Thymus (tissue), 11 donors: ENCODE data around the gene PDSS2. TPM values are rescaled to one million over a fixed set of nuclear protein-coding genes. Genes with fewer than 3 reads are reported as not detected.
"Not testable (repeated sequence)": the region's sequence is repeated elsewhere in the genome, so short reads cannot be mapped to it uniquely, and the experiment has no call there.

Source experiments
- DNase-seq, 9 donors: peaks; one replicate each; pipeline ENCODE4 v3.0.0-alpha.2; 2013; ENCODE audit warnings: low spot score in 9 of 9, low read depth in 6 of 9, missing footprints in 1 of 9
- H3K27ac ChIP-seq, 2 donors: one replicate each; pipeline ENCODE4 v1.5.1; 2013; ENCODE audit warnings: control low read depth in 1 of 2, low read depth in 1 of 2, low read length in 1 of 2, mild to moderate bottlenecking in 1 of 2, moderate library complexity in 1 of 2
- H3K27me3 ChIP-seq, 2 donors: one replicate each; pipeline ENCODE4 v1.5.1; 2013; ENCODE audit warnings: low read length in 1 of 2; ENCODE audit not compliant: control insufficient read depth in 2 of 2, insufficient read depth in 1 of 2
- H3K36me3 ChIP-seq, 2 donors: one replicate each; pipeline ENCODE4 v1.5.1; 2013; ENCODE audit warnings: low read length in 1 of 2, mild to moderate bottlenecking in 1 of 2, moderate library complexity in 1 of 2; ENCODE audit not compliant: control insufficient read depth in 2 of 2, insufficient read depth in 2 of 2
- H3K4me1 ChIP-seq, 2 donors: one replicate each; pipeline ENCODE4 v1.5.1; 2013; ENCODE audit warnings: low read length in 2 of 2; ENCODE audit not compliant: control insufficient read depth in 2 of 2, insufficient read depth in 2 of 2
- H3K4me3 ChIP-seq, 2 donors: one replicate each; pipeline ENCODE4 v1.5.1; 2013; ENCODE audit warnings: low read length in 2 of 2, control low read depth in 1 of 2, mild to moderate bottlenecking in 1 of 2
- H3K9me3 ChIP-seq, 2 donors: one replicate each; pipeline ENCODE4 v1.5.1; 2013; ENCODE audit warnings: low read length in 1 of 2, mild to moderate bottlenecking in 1 of 2; ENCODE audit not compliant: control insufficient read depth in 2 of 2, insufficient read depth in 1 of 2
- WGBS: extraction: QIAGEN DNeasy Blood & Tissue Kit; methylation state at CpG from one replicate; pipeline ENCODE4 v1.1.7; 2013; 5-methylcytosine and 5-hydroxymethylcytosine counted together
- polyA plus RNA-seq: library from polyadenylated mRNA; stranded (reverse); fragments of 200-250 nt; gene quantifications from one replicate; pipeline ENCODE4 v1.2.3, GENCODE V29; 2013
- total RNA-seq: library from RNA; stranded (reverse); fragments of 120-200 nt; gene quantifications from one replicate; pipeline ENCODE4 v1.2.4, GENCODE V29; 2013
- donor health status: healthy.

Gene PDSS2
- total and polyA plus RNA-seq, 2 donors = 5.2 to 9.8 TPM

- DNase-seq = no peak
- over 99% methylated on average over 3 of the region's 3 CpGs for WGBS
Measured at GRCh38 chr6:107310362-107310761, 149.0 kb downstream of the PDSS2 start.

DNA sequence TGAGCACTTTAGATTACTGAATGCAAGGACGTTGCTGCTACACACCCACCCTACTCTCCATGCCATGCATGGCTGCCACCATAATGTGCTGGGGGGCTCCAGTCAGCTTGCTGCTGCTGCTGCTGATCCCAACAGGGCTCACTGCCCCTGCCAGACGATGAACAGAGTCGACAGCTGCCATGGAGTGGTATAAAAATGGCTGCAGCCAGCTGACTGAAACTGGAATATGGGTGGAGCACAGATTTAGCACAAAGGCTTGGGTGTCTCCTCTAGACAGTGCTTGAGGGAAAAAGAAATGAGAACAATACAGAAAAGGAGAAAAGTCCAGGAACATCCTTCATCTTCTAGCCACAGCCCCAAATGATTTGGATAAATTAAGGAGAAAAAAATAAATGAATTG, 150.7 kb downstream of the PDSS2 start:
- H3K9me3 ChIP-seq = no peaks in the 10 kb centered on the region
- H3K4me1 ChIP-seq = no peaks in the 10 kb centered on the region
- H3K36me3 ChIP-seq = no peaks in the 10 kb centered on the region
- no peaks in the 10 kb centered on the region for H3K27me3 ChIP-seq
- 96% methylated on average over 3 of the region's 3 CpGs for WGBS
- H3K4me3 ChIP-seq = no peak overlapping the region
- no peak for DNase-seq
- H3K27ac ChIP-seq = no peak overlapping the region

More at GRCh38 chr6:107310362-107310761, 149.0 kb downstream of the PDSS2 start:
- no peaks in the 10 kb centered on the region for H3K4me1 ChIP-seq
- H3K27ac ChIP-seq = no peak overlapping the region
- no peak overlapping the region for H3K4me3 ChIP-seq
- no peaks in the 10 kb centered on the region for H3K9me3 ChIP-seq
- H3K36me3 ChIP-seq = no peaks in the 10 kb centered on the region
- no peaks in the 10 kb centered on the region for H3K27me3 ChIP-seq

GRCh38 chr6:107305994-107306393, 153.4 kb downstream of the PDSS2 start:
- not testable (repeated sequence) for DNase-seq, H3K9me3 ChIP-seq

GRCh38 chr6:107305391-107305790, 154.0 kb downstream of the PDSS2 start:
- WGBS = 98% methylated on average over 2 of the region's 2 CpGs
- H3K4me3 ChIP-seq = no peak overlapping the region
- H3K4me1 ChIP-seq = no peaks in the 10 kb centered on the region
- no peaks in the 10 kb centered on the region for H3K9me3 ChIP-seq
- no peaks in the 10 kb centered on the region for H3K36me3 ChIP-seq
- DNase-seq = no peak
- no peak overlapping the region for H3K27ac ChIP-seq
- no peaks in the 10 kb centered on the region for H3K27me3 ChIP-seq

More at GRCh38 chr6:107305994-107306393, 153.4 kb downstream of the PDSS2 start:
- not testable (repeated sequence) for H3K27ac ChIP-seq, H3K4me1 ChIP-seq, H3K36me3 ChIP-seq, H3K4me3 ChIP-seq, H3K27me3 ChIP-seq
- WGBS = over 99% methylated on average over 3 of the region's 3 CpGs

DNA sequence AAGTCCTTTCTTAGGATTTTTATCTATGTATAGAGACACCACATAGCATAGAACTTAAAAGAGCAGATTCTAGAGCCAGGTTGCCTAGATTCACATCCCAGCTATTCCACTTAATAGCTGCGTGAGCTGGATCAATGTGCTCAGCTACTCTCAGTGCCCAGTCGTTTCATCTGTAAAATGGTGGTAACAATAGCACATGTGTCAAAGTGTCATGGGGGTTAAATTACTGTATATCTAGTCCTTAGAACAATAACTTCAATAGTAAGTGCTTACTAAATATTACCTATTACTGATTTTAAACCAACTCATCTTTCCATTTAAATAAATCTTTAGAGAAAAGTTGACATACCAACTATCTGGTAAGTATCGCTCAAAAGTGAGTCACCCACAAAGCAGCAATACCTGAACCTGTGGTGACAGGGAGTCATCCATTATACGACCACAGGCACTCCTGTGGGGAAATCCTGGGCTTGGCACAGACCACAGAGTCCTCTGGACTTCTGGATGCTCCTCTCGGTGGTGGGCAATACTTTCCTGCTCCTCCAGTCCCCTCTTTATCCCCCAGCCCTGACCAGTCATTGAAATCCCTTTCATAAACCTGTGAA, 154.8 kb downstream of the PDSS2 start:
- no peak overlapping the region for H3K27ac ChIP-seq
- WGBS = 94% methylated on average over 5 of the region's 5 CpGs

GRCh38 chr6:107293350-107293749, 166.0 kb downstream of the PDSS2 start:
- Histone ChIP-seq H3K36me3 (no peaks in the 10 kb centered on the region), H3K9me3 (no peaks in the 10 kb centered on the region), H3K27me3 (no peaks in the 10 kb centered on the region), H3K4me1 (no peaks in the 10 kb centered on the region), H3K27ac (no peak overlapping the region), H3K4me3 (no peak overlapping the region)
- no peak for DNase-seq
- 98% methylated on average over 4 of the region's 4 CpGs for WGBS

More for the DNA sequence above, 154.8 kb downstream of the PDSS2 start:
- no peak for DNase-seq
- Histone ChIP-seq H3K4me3 (no peak overlapping the region), H3K27me3 (no peaks in the 10 kb centered on the region), H3K9me3 (no peaks in the 10 kb centered on the region), H3K4me1 (no peaks in the 10 kb centered on the region), H3K36me3 (no peaks in the 10 kb centered on the region)

GRCh38 chr6:107292715-107293271, 166.6 kb downstream of the PDSS2 start:
- 95% methylated on average over 6 of the region's 6 CpGs for WGBS
- DNase-seq = no peak
- no peak overlapping the region for H3K27ac ChIP-seq

DNA sequence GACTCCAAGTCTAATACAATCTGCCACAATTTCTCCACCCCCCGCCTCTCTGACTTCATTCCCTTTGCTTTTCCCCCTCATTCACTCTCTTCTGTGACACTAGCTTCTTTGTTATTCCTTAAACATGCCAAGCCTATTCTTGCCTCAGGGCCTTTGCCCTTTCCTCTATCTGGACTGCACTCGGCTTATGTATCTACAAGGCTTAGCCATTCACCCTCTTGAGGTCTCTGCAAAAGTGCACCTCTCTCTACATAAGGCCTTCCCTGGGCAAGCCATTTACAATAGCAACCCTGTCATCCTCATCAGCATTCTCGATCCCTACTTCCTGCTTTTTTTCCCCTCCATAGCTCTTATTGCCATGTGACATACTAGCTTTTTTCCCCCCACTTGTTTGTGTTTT, 168.9 kb downstream of the PDSS2 start:
- H3K27ac ChIP-seq = no peak overlapping the region
- H3K36me3 ChIP-seq = no peaks in the 10 kb centered on the region
- DNase-seq = no peak
- no peaks in the 10 kb centered on the region for H3K4me1 ChIP-seq
- no peaks in the 10 kb centered on the region for H3K9me3 ChIP-seq
- H3K4me3 ChIP-seq = no peak overlapping the region
- 98% methylated on average over 3 of the region's 3 CpGs for WGBS
- H3K27me3 ChIP-seq = no peaks in the 10 kb centered on the region

More at GRCh38 chr6:107292715-107293271, 166.6 kb downstream of the PDSS2 start:
- Histone ChIP-seq H3K4me3 (no peak overlapping the region), H3K27me3 (no peaks in the 10 kb centered on the region), H3K9me3 (no peaks in the 10 kb centered on the region), H3K36me3 (no peaks in the 10 kb centered on the region), H3K4me1 (no peaks in the 10 kb centered on the region)

DNA sequence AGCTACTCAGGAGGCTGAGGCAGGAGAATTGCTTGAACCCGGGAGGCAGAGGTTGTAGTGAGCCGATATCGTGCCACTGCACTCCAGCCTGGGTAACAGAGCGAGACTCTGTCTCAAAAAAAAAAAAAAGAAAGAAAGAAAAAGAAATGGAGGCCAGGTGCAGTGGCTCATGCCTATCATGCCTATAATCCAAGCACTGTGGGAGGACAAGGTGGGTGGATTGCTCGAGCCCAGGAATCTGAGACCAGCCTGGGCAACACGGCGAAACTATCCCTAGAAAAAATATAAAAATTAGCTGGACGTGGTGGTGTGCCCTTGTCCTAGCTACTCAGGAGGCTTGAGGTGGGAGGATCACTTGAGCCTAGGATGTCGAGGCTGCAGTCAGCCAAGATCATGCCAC, 170.1 kb downstream of the PDSS2 start:
- H3K4me3 ChIP-seq, H3K27me3 ChIP-seq: not testable (repeated sequence)
- WGBS = 98% methylated on average over 9 of the region's 9 CpGs

More for the DNA sequence above, 170.1 kb downstream of the PDSS2 start:
- H3K4me1 ChIP-seq, H3K36me3 ChIP-seq, H3K9me3 ChIP-seq, H3K27ac ChIP-seq, DNase-seq: not testable (repeated sequence)
